ENCODE measurements around the gene PAX2. TPM values are rescaled to one million over a fixed set of nuclear protein-coding genes. Genes with fewer than 3 reads are reported as not detected.
A peak's percentile ranks its signal among the peaks of the same experiment; 100 is the strongest.

PAX2 gene
- total RNA-seq, 5 donors from 2014 or later (not counting 1 experiment from before 2014, with no cell fraction given) = not detected

GRCh38 chr10:100734295-100735086 is 10.9 kb upstream of the PAX2 start:
- Mint-ChIP-seq H3K4me3 (peak overlapping the region in 1 of 3 donors; percentile 47), H3K27ac (no peak overlapping the region), H3K4me1 (peaks cover 45 to 54% (median 54%) of the 10 kb centered on the region in 3 donors), H3K36me3 (no peaks in the 10 kb centered on the region), H3K9me3 (no peaks in the 10 kb centered on the region), H3K27me3 (peaks cover 72 to 90% of the 10 kb centered on the region in 2 donors)
- ChIA-PET POLR2A (no interaction called here), CTCF (no interaction called here)
- ATAC-seq (replicated peaks in 1 of 4) (no peak), DNase-seq (no peak)
- H3K9me3 ChIP-seq = no peaks in the 10 kb centered on the region
- no peak overlapping the region for H3K4me3 ChIP-seq (ENCODE audit: control insufficient read depth in 1 of 2, extremely low read depth in 1 of 2, low read length in 1 of 2)
- 37% methylated on average over 3 of the region's 7 CpGs for WGBS (ENCODE audit: insufficient coverage)
- no peaks in the 10 kb centered on the region for H3K36me3 ChIP-seq (ENCODE audit: control insufficient read depth in 2 of 2, extremely low read depth in 1 of 2, insufficient read depth in 1 of 2, low read length in 1 of 2)
- peaks cover 9 to 93% of the 10 kb centered on the region in 2 experiments for H3K27me3 ChIP-seq (replicated peaks in 1 of 2; ENCODE audit: control insufficient read depth in 2 of 2, extremely low read depth in 1 of 2, insufficient read depth in 2 of 2, low read length in 1 of 2)
- peaks cover 2 to 51% of the 10 kb centered on the region in 2 experiments for H3K4me1 ChIP-seq (ENCODE audit: control insufficient read depth in 1 of 2, extremely low read depth in 1 of 2, insufficient read depth in 2 of 2, low read length in 2 of 2)
- no peak overlapping the region for H3K27ac ChIP-seq (ENCODE audit: low read length)

DNA sequence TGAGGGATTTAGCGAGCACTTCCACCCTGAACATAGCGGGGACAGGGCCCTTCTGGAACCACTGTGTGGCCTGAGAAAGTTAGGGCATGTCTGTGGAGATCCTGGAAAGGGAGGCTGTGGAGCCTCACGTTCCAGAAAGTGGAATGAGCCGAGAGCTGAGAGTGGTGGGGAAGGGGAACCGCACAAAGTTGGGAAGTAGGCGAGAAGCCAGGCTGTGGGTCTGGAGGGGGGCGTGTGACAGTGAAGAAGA is 10.4 kb upstream of the PAX2 start:
- DNase-seq (no peak), ATAC-seq (replicated peaks in 1 of 4) (no peak)
- peak overlapping the region in 1 of 3 donors; percentile 47 for H3K4me3 Mint-ChIP-seq
- Histone ChIP-seq H3K4me1 (ENCODE audit: control insufficient read depth in 1 of 2, extremely low read depth in 1 of 2, insufficient read depth in 2 of 2, low read length in 2 of 2) (peaks cover 1 to 50% of the 10 kb centered on the region in 2 experiments), H3K27me3 (replicated peaks in 1 of 2; ENCODE audit: control insufficient read depth in 2 of 2, extremely low read depth in 1 of 2, insufficient read depth in 2 of 2, low read length in 1 of 2) (peaks cover 10 to 93% of the 10 kb centered on the region in 2 experiments), H3K9me3 (no peaks in the 10 kb centered on the region), H3K27ac (ENCODE audit: low read length) (no peak overlapping the region), H3K36me3 (ENCODE audit: control insufficient read depth in 2 of 2, extremely low read depth in 1 of 2, insufficient read depth in 1 of 2, low read length in 1 of 2) (no peaks in the 10 kb centered on the region), H3K4me3 (ENCODE audit: control insufficient read depth in 1 of 2, extremely low read depth in 1 of 2, low read length in 1 of 2) (no peak overlapping the region)
- H3K27me3 Mint-ChIP-seq = peaks cover 72 to 91% of the 10 kb centered on the region in 2 donors
- H3K27ac Mint-ChIP-seq = peak overlapping the region in 1 of 2 donors; percentile 49
- H3K36me3 Mint-ChIP-seq = no peaks in the 10 kb centered on the region
- ChIA-PET CTCF (no interaction called here), POLR2A (no interaction called here)
- 43% methylated on average over 7 of the region's 7 CpGs for WGBS (ENCODE audit: insufficient coverage)
- H3K9me3 Mint-ChIP-seq = no peaks in the 10 kb centered on the region
- H3K4me1 Mint-ChIP-seq = peaks cover 41 to 53% (median 48%) of the 10 kb centered on the region in 3 donors

GRCh38 chr10:100735337-100736143 is 9.8 kb upstream of the PAX2 start:
- Mint-ChIP-seq H3K9me3 (no peaks in the 10 kb centered on the region), H3K4me1 (peaks cover 37 to 51% (median 44%) of the 10 kb centered on the region in 3 donors), H3K4me3 (peak overlapping the region in 1 of 3 donors; percentile 73), H3K36me3 (no peaks in the 10 kb centered on the region), H3K27ac (no peak overlapping the region), H3K27me3 (peaks cover 73 to 92% of the 10 kb centered on the region in 2 donors)
- 5% methylated on average over 55 of the region's 73 CpGs for WGBS (ENCODE audit: insufficient coverage)
- ChIA-PET POLR2A (no interaction called here), CTCF (no interaction called here)
- no peaks in the 10 kb centered on the region for H3K9me3 ChIP-seq
- no peak overlapping the region for H3K27ac ChIP-seq (ENCODE audit: low read length)
- H3K36me3 ChIP-seq (ENCODE audit: control insufficient read depth in 2 of 2, extremely low read depth in 1 of 2, insufficient read depth in 1 of 2, low read length in 1 of 2) = no peaks in the 10 kb centered on the region
- ATAC-seq (replicated peaks in 1 of 4) = no peak
- peaks cover 0 to 45% of the 10 kb centered on the region in 2 experiments for H3K4me1 ChIP-seq (ENCODE audit: control insufficient read depth in 1 of 2, extremely low read depth in 1 of 2, insufficient read depth in 2 of 2, low read length in 2 of 2)
- peaks cover 14 to 93% of the 10 kb centered on the region in 2 experiments for H3K27me3 ChIP-seq (replicated peaks in 1 of 2; ENCODE audit: control insufficient read depth in 2 of 2, extremely low read depth in 1 of 2, insufficient read depth in 2 of 2, low read length in 1 of 2)
- H3K4me3 ChIP-seq (ENCODE audit: control insufficient read depth in 1 of 2, extremely low read depth in 1 of 2, low read length in 1 of 2) = no peak overlapping the region
- no peak for DNase-seq

GRCh38 chr10:100736144-100736808 is 9.1 kb upstream of the PAX2 start:
- Mint-ChIP-seq H3K27ac (no peak overlapping the region), H3K36me3 (no peaks in the 10 kb centered on the region), H3K4me3 (peak overlapping the region in 1 of 3 donors; percentile 73), H3K27me3 (peaks cover 77 to 93% of the 10 kb centered on the region in 2 donors), H3K9me3 (no peaks in the 10 kb centered on the region), H3K4me1 (peaks cover 30 to 47% (median 40%) of the 10 kb centered on the region in 3 donors)
- no peaks in the 10 kb centered on the region for H3K36me3 ChIP-seq (ENCODE audit: control insufficient read depth in 2 of 2, extremely low read depth in 1 of 2, insufficient read depth in 1 of 2, low read length in 1 of 2)
- CTCF ChIA-PET = no interaction called here
- DNase-seq (no peak), ATAC-seq (replicated peaks in 1 of 4) (no peak)
- peaks cover 0 to 38% of the 10 kb centered on the region in 2 experiments for H3K4me1 ChIP-seq (ENCODE audit: control insufficient read depth in 1 of 2, extremely low read depth in 1 of 2, insufficient read depth in 2 of 2, low read length in 2 of 2)
- peaks cover 16 to 93% of the 10 kb centered on the region in 2 experiments for H3K27me3 ChIP-seq (replicated peaks in 1 of 2; ENCODE audit: control insufficient read depth in 2 of 2, extremely low read depth in 1 of 2, insufficient read depth in 2 of 2, low read length in 1 of 2)
- H3K27ac ChIP-seq (ENCODE audit: low read length) = no peak overlapping the region
- no peak overlapping the region for H3K4me3 ChIP-seq (ENCODE audit: control insufficient read depth in 1 of 2, extremely low read depth in 1 of 2, low read length in 1 of 2)
- H3K9me3 ChIP-seq = no peaks in the 10 kb centered on the region
- POLR2A ChIA-PET = no interaction called here
- no CpG with 5 or more reads among the region's 6 CpGs for WGBS (ENCODE audit: insufficient coverage)

DNA sequence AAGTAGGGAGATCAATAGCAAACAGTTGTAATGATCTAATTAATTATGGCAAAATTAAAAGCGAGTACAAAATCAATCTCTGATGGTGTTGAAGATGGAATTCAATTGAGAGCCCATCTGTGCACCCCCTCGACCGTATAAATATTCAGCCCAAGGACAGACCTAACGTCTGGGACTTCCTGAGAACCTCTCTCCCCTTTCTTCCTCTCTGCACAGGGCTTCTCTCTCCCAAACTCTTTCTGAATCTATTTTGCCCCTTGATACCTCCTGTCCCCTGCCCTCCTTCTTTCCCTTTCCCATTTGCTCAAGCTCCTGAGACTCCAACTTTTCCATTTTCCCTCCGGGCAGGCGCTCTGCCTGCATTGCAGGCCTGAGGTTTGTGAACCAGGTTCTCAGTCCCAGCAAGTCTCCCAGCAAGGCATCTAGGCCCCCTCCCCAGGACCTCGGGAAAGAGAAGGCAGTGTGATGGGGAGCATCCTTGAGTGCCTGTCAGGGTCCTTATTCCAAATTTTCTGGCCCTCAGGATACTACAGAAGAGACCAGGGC is 8.5 kb upstream of the PAX2 start:
- peak overlapping the region in 1 of 2 donors; percentile 44 for H3K4me3 ChIP-seq (ENCODE audit: control insufficient read depth in 1 of 2, extremely low read depth in 1 of 2, low read length in 1 of 2)
- H3K27ac Mint-ChIP-seq = no peak overlapping the region
- CTCF ChIA-PET = no interaction called here
- H3K27me3 Mint-ChIP-seq = peaks cover 77 to 91% of the 10 kb centered on the region in 2 donors
- POLR2A ChIA-PET = no interaction called here
- no peaks in the 10 kb centered on the region for H3K9me3 ChIP-seq
- WGBS (ENCODE audit: insufficient coverage) = 44% methylated on average over 2 of the region's 7 CpGs
- no peak for ATAC-seq (replicated peaks in 1 of 4)
- H3K27ac ChIP-seq (ENCODE audit: low read length) = no peak overlapping the region
- H3K9me3 Mint-ChIP-seq = no peaks in the 10 kb centered on the region
- peaks cover 16 to 93% of the 10 kb centered on the region in 2 experiments for H3K27me3 ChIP-seq (replicated peaks in 1 of 2; ENCODE audit: control insufficient read depth in 2 of 2, extremely low read depth in 1 of 2, insufficient read depth in 2 of 2, low read length in 1 of 2)
- peaks cover 0 to 33% of the 10 kb centered on the region in 2 experiments for H3K4me1 ChIP-seq (ENCODE audit: control insufficient read depth in 1 of 2, extremely low read depth in 1 of 2, insufficient read depth in 2 of 2, low read length in 2 of 2)
- peak overlapping the region in 1 of 3 donors; percentile 73 for H3K4me3 Mint-ChIP-seq
- no peak for DNase-seq
- H3K36me3 Mint-ChIP-seq = no peaks in the 10 kb centered on the region
- no peaks in the 10 kb centered on the region for H3K36me3 ChIP-seq (ENCODE audit: control insufficient read depth in 2 of 2, extremely low read depth in 1 of 2, insufficient read depth in 1 of 2, low read length in 1 of 2)
- H3K4me1 Mint-ChIP-seq = peaks cover 25 to 43% (median 34%) of the 10 kb centered on the region in 3 donors
